ENCODE data around the gene CPNE5. TPM values are rescaled to one million over a fixed set of nuclear protein-coding genes. Genes with fewer than 3 reads are reported as not detected.

The CPNE5 gene
- total RNA-seq, 1 experiment from 2014 or later = 0.44 TPM

DNA sequence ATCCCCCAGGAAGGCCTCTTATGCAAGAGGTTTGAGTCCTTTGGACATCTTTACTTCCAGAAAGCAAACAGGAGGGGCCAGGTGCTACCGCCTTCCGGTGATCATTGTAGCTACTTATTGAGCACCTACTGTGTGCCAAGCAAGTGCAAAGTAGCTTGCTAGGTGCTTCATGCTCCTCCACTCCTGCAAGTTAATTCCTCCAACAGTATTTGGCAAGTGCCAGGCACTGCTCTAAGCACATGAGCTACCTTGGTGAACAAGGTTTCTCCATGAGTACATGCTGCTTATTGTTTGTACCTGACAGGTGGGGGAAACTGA lies 2.3 kb downstream of the CPNE5 start:
- Histone ChIP-seq H3K27me3 (ENCODE audit: control insufficient read depth, insufficient read depth, low read length) (no peaks in the 10 kb centered on the region; the same call in 1 of the 2 replicates), H3K4me1 (ENCODE audit: control insufficient read depth, insufficient read depth, low read length) (peaks cover 12% of the 10 kb centered on the region), H3K9me3 (ENCODE audit: control insufficient read depth, insufficient read depth, low read depth, low read length) (no peaks in the 10 kb centered on the region), H3K27ac (ENCODE audit: low read length) (no peak overlapping the region), H3K4me3 (ENCODE audit: low read depth in 2 of 2, low read length in 2 of 2) (no peak overlapping the region), H3K36me3 (ENCODE audit: control insufficient read depth, insufficient read depth, low read length) (no peaks in the 10 kb centered on the region)
- intact Hi-C loops (cut with micrococcal nuclease; ENCODE audit: unreplicated experiment) = no loop called here
- ATAC-seq (no peak), DNase-seq (ENCODE audit: low read depth, low spot score) (no peak)
- TF ChIP-seq POLR2AphosphoS5 (IDR thresholded peaks at IDR 0.05; ENCODE audit: low read depth, low read length) = no peak
- TF ChIP-seq REST (IDR thresholded peaks at IDR 0.05; ENCODE audit: insufficient read depth in 1 of 2, low read depth in 2 of 2, low read length in 1 of 2) = no peak
- in situ Hi-C loops (cut with HindIII; ENCODE audit: low pct_unique_long_range_greater_than_20kb, low sequenced_read_pairs) = no loop called here
- ChIA-PET CTCF (interaction anchor here (0.6 kb wide), 1 partner anchor 69 kb away, joined by 8 read pairs; no protein-coding TSS in a partner anchor), POLR2A (no interaction called here)
- BruUV-seq (replicated peaks) = no TSS peak

GRCh38 chr6:36836111-36837021 lies 2.9 kb downstream of the CPNE5 start:
- ChIA-PET CTCF (no interaction called here), POLR2A (no interaction called here)
- DNase-seq (ENCODE audit: low read depth, low spot score) (no peak), ATAC-seq (no peak)
- H3K36me3 ChIP-seq (ENCODE audit: control insufficient read depth, insufficient read depth, low read length) = no peaks in the 10 kb centered on the region
- intact Hi-C loops (cut with micrococcal nuclease; ENCODE audit: unreplicated experiment) (no loop called here), in situ Hi-C loops (cut with HindIII; ENCODE audit: low pct_unique_long_range_greater_than_20kb, low sequenced_read_pairs) (no loop called here)
- no peaks in the 10 kb centered on the region for H3K9me3 ChIP-seq (ENCODE audit: control insufficient read depth, insufficient read depth, low read depth, low read length)
- H3K27ac ChIP-seq (ENCODE audit: low read length) = no peak overlapping the region
- no TSS peak for BruUV-seq (replicated peaks)
- H3K4me1 ChIP-seq (ENCODE audit: control insufficient read depth, insufficient read depth, low read length) = peaks cover 12% of the 10 kb centered on the region
- no peak for TF ChIP-seq SIN3A (IDR thresholded peaks at IDR 0.05; ENCODE audit: borderline replicate concordance, insufficient read depth, low read depth, low read length)
- no peak for TF ChIP-seq REST (IDR thresholded peaks at IDR 0.05; ENCODE audit: insufficient read depth in 1 of 2, low read depth in 2 of 2, low read length in 1 of 2)
- no peak; the same call in 1 of the 2 replicates for TF ChIP-seq CTCF (IDR thresholded peaks at IDR 0.05)
- TF ChIP-seq TCF7L2 (IDR thresholded peaks at IDR 0.05; ENCODE audit: low read depth, low read length) = no peak
- TF ChIP-seq POLR2AphosphoS5 (IDR thresholded peaks at IDR 0.05; ENCODE audit: low read depth, low read length) = no peak
- H3K4me3 ChIP-seq (ENCODE audit: low read depth in 2 of 2, low read length in 2 of 2) = no peak overlapping the region
- H3K27me3 ChIP-seq (ENCODE audit: control insufficient read depth, insufficient read depth, low read length) = no peaks in the 10 kb centered on the region; the same call in 1 of the 2 replicates

All from Panc1 (cell line).